Liver (tissue), 9 donors: ENCODE data around the gene ASB15. TPM values are rescaled to one million over a fixed set of nuclear protein-coding genes. Genes with fewer than 3 reads are reported as not detected.

Source experiments
- DNase-seq: peaks from one replicate; pipeline ENCODE4 v3.0.0-alpha.2; 2017; ENCODE audit warnings: low spot score
- H3K27ac ChIP-seq, 2 donors: one replicate each; pipeline ENCODE4 v1.7.0; 2013; ENCODE audit warnings: inconsistent platforms in 2 of 2, low read length in 2 of 2, control low read depth in 1 of 2, low read depth in 1 of 2, mild to moderate bottlenecking in 1 of 2
- H3K27me3 ChIP-seq, 4 donors: one replicate each; pipeline versions ENCODE4 v1.6.1 to v1.7.0; 2013; ENCODE audit warnings: low read length in 3 of 4, inconsistent platforms in 1 of 4, mild to moderate bottlenecking in 1 of 4, moderate library complexity in 1 of 4; ENCODE audit not compliant: control insufficient read depth in 4 of 4, insufficient read depth in 4 of 4
- H3K36me3 ChIP-seq, 4 donors: one replicate each; pipeline versions ENCODE4 v1.6.1 to v1.7.0; 2013; ENCODE audit warnings: low read length in 3 of 4, mild to moderate bottlenecking in 3 of 4, low read depth in 1 of 4, moderate library complexity in 1 of 4; ENCODE audit not compliant: control insufficient read depth in 4 of 4, insufficient read depth in 3 of 4
- H3K4me1 ChIP-seq, 4 donors: one replicate each; pipeline versions ENCODE4 v1.6.1 to v1.7.0; 2013; ENCODE audit warnings: low read length in 3 of 4, mild to moderate bottlenecking in 3 of 4, moderate library complexity in 1 of 4; ENCODE audit not compliant: control insufficient read depth in 4 of 4, insufficient read depth in 4 of 4
- H3K4me3 ChIP-seq, 3 donors: one replicate each; pipeline versions ENCODE4 v1.6.1 to v1.7.0; 2013; ENCODE audit warnings: low read length in 3 of 3, control low read depth in 1 of 3, low read depth in 1 of 3, mild to moderate bottlenecking in 1 of 3
- H3K9ac ChIP-seq, 2 donors: one replicate each; pipeline ENCODE4 v1.7.0; 2013; ENCODE audit warnings: low read length in 2 of 2, mild to moderate bottlenecking in 2 of 2, moderate library complexity in 2 of 2, control low read depth in 1 of 2, low read depth in 1 of 2
- H3K9me3 ChIP-seq, 4 donors: one replicate each; pipeline versions ENCODE4 v1.6.1 to v1.7.0; 2013; ENCODE audit warnings: low read length in 3 of 4; ENCODE audit not compliant: control insufficient read depth in 4 of 4
- EGR1 ChIP-seq, 2 donors: IDR thresholded peaks; 2 replicates each; pipeline ENCODE4 v1.6.1; 2016 to 2018; ENCODE audit warnings: antibody characterized with exemption in 2 of 2, low read depth in 2 of 2
- FOXA1 ChIP-seq: IDR thresholded peaks from 2 replicates; pipeline ENCODE4 v1.6.1; 2016; ENCODE audit warnings: antibody characterized with exemption
- FOXA2 ChIP-seq: IDR thresholded peaks from 2 replicates; pipeline ENCODE4 v1.6.1; 2016; ENCODE audit warnings: antibody characterized with exemption
- GABPA ChIP-seq, 2 donors: IDR thresholded peaks in 1 of 2; conservative IDR thresholded peaks in 1 of 2; 2 replicates each; pipeline ENCODE4 v1.6.1; 2016; ENCODE audit warnings: antibody characterized with exemption in 2 of 2, mild to moderate bottlenecking in 1 of 2, moderate library complexity in 1 of 2
- HNF4A ChIP-seq, 2 donors: conservative IDR thresholded peaks; 2 replicates each; pipeline ENCODE4 v1.6.1; 2016; ENCODE audit warnings: antibody characterized with exemption in 2 of 2, mild to moderate bottlenecking in 2 of 2
- HNF4G ChIP-seq: IDR thresholded peaks from 2 replicates; pipeline ENCODE4 v1.6.1; 2016; ENCODE audit warnings: antibody characterized with exemption
- JUND ChIP-seq, 2 donors: IDR thresholded peaks; 2 replicates each; pipeline ENCODE4 v1.6.1; 2016; ENCODE audit warnings: antibody characterized with exemption in 2 of 2
- NR2F2 ChIP-seq: IDR thresholded peaks from 2 replicates; pipeline ENCODE4 v1.6.1; 2016; ENCODE audit warnings: antibody characterized with exemption
- RAD21 ChIP-seq, 2 donors: IDR thresholded peaks; 2 replicates each; pipeline ENCODE4 v1.6.1; 2016; ENCODE audit warnings: antibody characterized with exemption in 2 of 2, mild to moderate bottlenecking in 2 of 2
- RXRA ChIP-seq, 2 donors: IDR thresholded peaks; 2 replicates each; pipeline ENCODE4 v1.6.1; 2017 to 2018; ENCODE audit warnings: antibody characterized with exemption in 2 of 2, mild to moderate bottlenecking in 1 of 2
- SP1 ChIP-seq: IDR thresholded peaks from 2 replicates; pipeline ENCODE4 v1.6.1; 2018; ENCODE audit warnings: antibody characterized with exemption, mild to moderate bottlenecking
- TAF1 ChIP-seq: conservative IDR thresholded peaks from 2 replicates; pipeline ENCODE4 v1.6.1; 2016; ENCODE audit warnings: antibody characterized with exemption, mild to moderate bottlenecking
- YY1 ChIP-seq: IDR thresholded peaks from 2 replicates; pipeline ENCODE4 v1.6.1; 2016; ENCODE audit warnings: antibody characterized with exemption, mild to moderate bottlenecking
- WGBS: extraction: QIAGEN DNeasy Blood & Tissue Kit; methylation state at CpG from one replicate; pipeline ENCODE4 v1.1.7; 2013; 5-methylcytosine and 5-hydroxymethylcytosine counted together
- polyA plus RNA-seq, 2 donors: library from polyadenylated mRNA; stranded (reverse) in 1 of 2; unstranded in 1 of 2; fragments of 200-250 nt in 1 of 2; fragments of >200 nt in 1 of 2; fragmentation: Nextera tagmentation in 1 of 2; extraction: Ambion mirVana in 1 of 2; gene quantifications; one replicate each; pipeline versions ENCODE4 v1.2.1 to v1.2.3, GENCODE V29; 2013 to 2015
- total RNA-seq, 2 donors: library from RNA; depleted of rRNA; stranded (reverse); fragments of >200 nt; gene quantifications; one replicate each; pipeline ENCODE4 v1.2.3, GENCODE V29; 2014
- TF ChIP-seq, protein P1 (sequence below): fragments of 150-350 bp; IDR thresholded peaks from 2 replicates; pipeline ENCODE4 v1.5.1; 2017; ENCODE audit warnings: improper control_type of control experiment, low read depth, low read length; ENCODE audit not compliant: missing input control
- TF ChIP-seq, protein P2 (sequence below): IDR thresholded peaks from 2 replicates; pipeline ENCODE4 v1.6.1; 2016; ENCODE audit warnings: antibody characterized with exemption, mild to moderate bottlenecking
- TF ChIP-seq, protein P3 (sequence below): IDR thresholded peaks from 2 replicates; pipeline ENCODE4 v1.6.1; 2016; ENCODE audit warnings: antibody characterized with exemption
- TF ChIP-seq, protein P4 (sequence below): IDR thresholded peaks from 2 replicates; pipeline ENCODE4 v1.6.1; 2016; ENCODE audit warnings: antibody characterized with exemption
- TF ChIP-seq, protein P5 (sequence below): IDR thresholded peaks from 2 replicates; pipeline ENCODE4 v1.6.1; 2016; ENCODE audit warnings: antibody characterized with exemption
- donor health status: healthy.
- donor health status: healthy.
- donor health status: healthy.
- donor health status: healthy.
- donor health status: healthy.

The ASB15 gene
- total and polyA plus RNA-seq, 4 donors: not detected

DNA sequence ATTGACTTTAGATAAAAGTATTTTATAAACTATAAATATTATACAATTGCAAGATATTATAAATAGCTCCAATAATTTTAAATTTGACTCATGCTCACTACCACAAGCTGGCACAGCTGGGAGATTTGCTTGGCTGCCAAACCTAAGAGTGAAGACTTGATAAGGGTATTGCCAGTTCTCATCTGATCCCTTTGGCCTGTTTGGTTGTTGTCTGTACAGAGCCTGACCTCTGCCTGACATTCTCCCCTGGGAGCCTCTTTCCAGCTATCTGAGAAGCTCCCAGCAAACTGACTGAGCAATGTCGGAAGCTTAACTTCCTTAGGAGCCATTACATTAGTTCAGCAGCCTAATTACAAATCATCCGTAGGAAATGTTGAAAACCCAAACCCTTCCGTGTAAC lies 43.9 kb downstream of the ASB15 start:
- 42% methylated on average over 3 of the region's 3 CpGs for WGBS

More for the DNA sequence above, 43.9 kb downstream of the ASB15 start:
- TF ChIP-seq HNF4A (conservative IDR thresholded peaks at IDR 0.05) (peak; percentile 44 to 51), NR2F2 (peak; percentile 43), HNF4G (no peak), YY1 (peak; percentile 41), RAD21 (IDR thresholded peaks at IDR 0.05) (peak; percentile 12 to 25), EGR1 (IDR thresholded peaks at IDR 0.05; ENCODE audit: low read depth in 2 of 2) (no peak), TAF1 (no peak), RXRA (IDR thresholded peaks at IDR 0.05) (peak; percentile 58 to 67), FOXA2 (no peak), JUND (IDR thresholded peaks at IDR 0.05) (no peak), GABPA (IDR thresholded peaks at IDR 0.05 in 1 of 2, conservative IDR thresholded peaks at IDR 0.05 in 1 of 2) (no peak), SP1 (peak; percentile 48), FOXA1 (no peak)
- TF ChIP-seq, protein P1, sequence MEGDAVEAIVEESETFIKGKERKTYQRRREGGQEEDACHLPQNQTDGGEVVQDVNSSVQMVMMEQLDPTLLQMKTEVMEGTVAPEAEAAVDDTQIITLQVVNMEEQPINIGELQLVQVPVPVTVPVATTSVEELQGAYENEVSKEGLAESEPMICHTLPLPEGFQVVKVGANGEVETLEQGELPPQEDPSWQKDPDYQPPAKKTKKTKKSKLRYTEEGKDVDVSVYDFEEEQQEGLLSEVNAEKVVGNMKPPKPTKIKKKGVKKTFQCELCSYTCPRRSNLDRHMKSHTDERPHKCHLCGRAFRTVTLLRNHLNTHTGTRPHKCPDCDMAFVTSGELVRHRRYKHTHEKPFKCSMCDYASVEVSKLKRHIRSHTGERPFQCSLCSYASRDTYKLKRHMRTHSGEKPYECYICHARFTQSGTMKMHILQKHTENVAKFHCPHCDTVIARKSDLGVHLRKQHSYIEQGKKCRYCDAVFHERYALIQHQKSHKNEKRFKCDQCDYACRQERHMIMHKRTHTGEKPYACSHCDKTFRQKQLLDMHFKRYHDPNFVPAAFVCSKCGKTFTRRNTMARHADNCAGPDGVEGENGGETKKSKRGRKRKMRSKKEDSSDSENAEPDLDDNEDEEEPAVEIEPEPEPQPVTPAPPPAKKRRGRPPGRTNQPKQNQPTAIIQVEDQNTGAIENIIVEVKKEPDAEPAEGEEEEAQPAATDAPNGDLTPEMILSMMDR: no peak
- TF ChIP-seq, protein P2, sequence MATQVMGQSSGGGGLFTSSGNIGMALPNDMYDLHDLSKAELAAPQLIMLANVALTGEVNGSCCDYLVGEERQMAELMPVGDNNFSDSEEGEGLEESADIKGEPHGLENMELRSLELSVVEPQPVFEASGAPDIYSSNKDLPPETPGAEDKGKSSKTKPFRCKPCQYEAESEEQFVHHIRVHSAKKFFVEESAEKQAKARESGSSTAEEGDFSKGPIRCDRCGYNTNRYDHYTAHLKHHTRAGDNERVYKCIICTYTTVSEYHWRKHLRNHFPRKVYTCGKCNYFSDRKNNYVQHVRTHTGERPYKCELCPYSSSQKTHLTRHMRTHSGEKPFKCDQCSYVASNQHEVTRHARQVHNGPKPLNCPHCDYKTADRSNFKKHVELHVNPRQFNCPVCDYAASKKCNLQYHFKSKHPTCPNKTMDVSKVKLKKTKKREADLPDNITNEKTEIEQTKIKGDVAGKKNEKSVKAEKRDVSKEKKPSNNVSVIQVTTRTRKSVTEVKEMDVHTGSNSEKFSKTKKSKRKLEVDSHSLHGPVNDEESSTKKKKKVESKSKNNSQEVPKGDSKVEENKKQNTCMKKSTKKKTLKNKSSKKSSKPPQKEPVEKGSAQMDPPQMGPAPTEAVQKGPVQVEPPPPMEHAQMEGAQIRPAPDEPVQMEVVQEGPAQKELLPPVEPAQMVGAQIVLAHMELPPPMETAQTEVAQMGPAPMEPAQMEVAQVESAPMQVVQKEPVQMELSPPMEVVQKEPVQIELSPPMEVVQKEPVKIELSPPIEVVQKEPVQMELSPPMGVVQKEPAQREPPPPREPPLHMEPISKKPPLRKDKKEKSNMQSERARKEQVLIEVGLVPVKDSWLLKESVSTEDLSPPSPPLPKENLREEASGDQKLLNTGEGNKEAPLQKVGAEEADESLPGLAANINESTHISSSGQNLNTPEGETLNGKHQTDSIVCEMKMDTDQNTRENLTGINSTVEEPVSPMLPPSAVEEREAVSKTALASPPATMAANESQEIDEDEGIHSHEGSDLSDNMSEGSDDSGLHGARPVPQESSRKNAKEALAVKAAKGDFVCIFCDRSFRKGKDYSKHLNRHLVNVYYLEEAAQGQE: no peak
- TF ChIP-seq, protein P3, sequence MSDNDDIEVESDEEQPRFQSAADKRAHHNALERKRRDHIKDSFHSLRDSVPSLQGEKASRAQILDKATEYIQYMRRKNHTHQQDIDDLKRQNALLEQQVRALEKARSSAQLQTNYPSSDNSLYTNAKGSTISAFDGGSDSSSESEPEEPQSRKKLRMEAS: no peak
- TF ChIP-seq, protein P4, sequence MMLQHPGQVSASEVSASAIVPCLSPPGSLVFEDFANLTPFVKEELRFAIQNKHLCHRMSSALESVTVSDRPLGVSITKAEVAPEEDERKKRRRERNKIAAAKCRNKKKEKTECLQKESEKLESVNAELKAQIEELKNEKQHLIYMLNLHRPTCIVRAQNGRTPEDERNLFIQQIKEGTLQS: no peak
- TF ChIP-seq, protein P5, sequence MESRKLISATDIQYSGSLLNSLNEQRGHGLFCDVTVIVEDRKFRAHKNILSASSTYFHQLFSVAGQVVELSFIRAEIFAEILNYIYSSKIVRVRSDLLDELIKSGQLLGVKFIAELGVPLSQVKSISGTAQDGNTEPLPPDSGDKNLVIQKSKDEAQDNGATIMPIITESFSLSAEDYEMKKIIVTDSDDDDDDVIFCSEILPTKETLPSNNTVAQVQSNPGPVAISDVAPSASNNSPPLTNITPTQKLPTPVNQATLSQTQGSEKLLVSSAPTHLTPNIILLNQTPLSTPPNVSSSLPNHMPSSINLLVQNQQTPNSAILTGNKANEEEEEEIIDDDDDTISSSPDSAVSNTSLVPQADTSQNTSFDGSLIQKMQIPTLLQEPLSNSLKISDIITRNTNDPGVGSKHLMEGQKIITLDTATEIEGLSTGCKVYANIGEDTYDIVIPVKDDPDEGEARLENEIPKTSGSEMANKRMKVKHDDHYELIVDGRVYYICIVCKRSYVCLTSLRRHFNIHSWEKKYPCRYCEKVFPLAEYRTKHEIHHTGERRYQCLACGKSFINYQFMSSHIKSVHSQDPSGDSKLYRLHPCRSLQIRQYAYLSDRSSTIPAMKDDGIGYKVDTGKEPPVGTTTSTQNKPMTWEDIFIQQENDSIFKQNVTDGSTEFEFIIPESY: no peak
- Histone ChIP-seq H3K36me3 (no peaks in the 10 kb centered on the region), H3K27ac (no peak overlapping the region), H3K4me3 (no peak overlapping the region), H3K4me1 (peaks cover 0 to 13% (median 9%) of the 10 kb centered on the region in 4 donors), H3K27me3 (no peaks in the 10 kb centered on the region), H3K9me3 (no peaks in the 10 kb centered on the region), H3K9ac (no peak overlapping the region)
- no peak for DNase-seq
